ENCODE results near the gene PDLIM5.
A peak's percentile ranks its signal among the peaks of the same experiment; 100 is the strongest.

DNA sequence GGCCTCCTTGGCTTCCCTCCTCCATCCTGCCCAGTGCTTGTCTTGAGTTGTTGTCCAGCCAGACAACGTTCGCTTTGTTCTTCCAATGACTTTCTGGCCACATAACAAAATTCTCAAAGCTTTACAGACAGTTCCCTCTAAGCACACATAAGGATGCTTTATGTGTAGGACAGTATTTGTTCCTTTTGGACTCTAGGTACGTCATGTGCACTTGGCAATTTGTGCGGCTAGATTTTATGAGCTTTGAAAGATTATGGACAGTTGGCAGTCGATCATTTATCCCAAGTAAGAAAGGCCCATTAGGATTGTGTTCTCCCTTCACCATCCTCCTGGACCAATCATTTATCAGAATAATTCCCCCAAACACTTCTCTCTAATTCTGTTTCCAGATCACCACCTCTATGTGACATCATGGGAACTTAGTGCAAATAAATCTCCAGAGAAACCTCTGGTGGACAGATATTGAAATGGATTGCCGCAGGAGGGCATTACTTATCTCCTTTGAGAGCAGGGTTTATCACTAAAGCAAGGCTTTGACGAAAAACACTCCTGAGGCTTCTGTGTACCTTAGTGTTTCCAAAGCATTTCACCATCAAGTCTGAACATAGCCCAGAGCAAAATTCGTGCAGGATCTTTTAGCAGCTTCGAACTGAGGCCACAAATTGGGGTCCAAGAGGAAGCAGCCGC is 228.6 kb downstream of the PDLIM5 start:
- TF ChIP-seq CTCF (IDR thresholded peaks at IDR 0.05) = peak in 2 of 4 experiments; percentile 1 to 67
- TF ChIP-seq POLR2A (IDR thresholded peaks at IDR 0.05) = no peak
- peak; percentile 96 for TF ChIP-seq POLR2AphosphoS5 (IDR thresholded peaks at IDR 0.05)

All from prostate gland (tissue), 2 donors.